ENCODE results near the gene NFIL3. TPM values are rescaled to one million over a fixed set of nuclear protein-coding genes. Genes with fewer than 3 reads are reported as not detected.
A peak's percentile ranks its signal among the peaks of the same experiment; 100 is the strongest.

Gene NFIL3
- total and polyA plus RNA-seq, 2 experiments from 2014 or later = 19.7 to 43.0 TPM

DNA sequence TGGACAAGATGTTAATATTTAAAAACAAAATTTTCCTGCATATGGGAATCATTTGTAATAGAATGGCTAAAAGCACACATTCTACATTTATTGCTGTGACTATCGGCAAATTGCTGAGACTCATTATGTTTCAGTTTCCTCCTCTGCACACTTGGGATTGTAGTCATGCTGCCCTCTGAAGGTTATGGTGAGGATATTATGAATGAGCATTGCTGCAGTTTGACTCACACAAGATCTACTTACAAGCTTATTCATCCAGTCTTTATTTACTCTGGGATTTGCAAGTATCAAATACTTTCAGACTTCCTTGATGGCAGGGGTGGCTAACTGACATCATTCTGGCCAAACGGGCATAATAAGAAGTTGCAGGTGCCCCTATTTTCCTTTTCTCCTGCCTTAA lies 9.5 kb upstream of the NFIL3 start:
- Histone ChIP-seq H3K36me3 (no peaks in the 10 kb centered on the region), H3K27me3 (no peaks in the 10 kb centered on the region), H3K4me1 (ENCODE audit: low read depth) (no peaks in the 10 kb centered on the region), H3K4me3 (no peak overlapping the region), H3K9me3 (ENCODE audit: low read depth) (no peaks in the 10 kb centered on the region), H3K27ac (no peak overlapping the region)
- TF ChIP-seq, protein P1, sequence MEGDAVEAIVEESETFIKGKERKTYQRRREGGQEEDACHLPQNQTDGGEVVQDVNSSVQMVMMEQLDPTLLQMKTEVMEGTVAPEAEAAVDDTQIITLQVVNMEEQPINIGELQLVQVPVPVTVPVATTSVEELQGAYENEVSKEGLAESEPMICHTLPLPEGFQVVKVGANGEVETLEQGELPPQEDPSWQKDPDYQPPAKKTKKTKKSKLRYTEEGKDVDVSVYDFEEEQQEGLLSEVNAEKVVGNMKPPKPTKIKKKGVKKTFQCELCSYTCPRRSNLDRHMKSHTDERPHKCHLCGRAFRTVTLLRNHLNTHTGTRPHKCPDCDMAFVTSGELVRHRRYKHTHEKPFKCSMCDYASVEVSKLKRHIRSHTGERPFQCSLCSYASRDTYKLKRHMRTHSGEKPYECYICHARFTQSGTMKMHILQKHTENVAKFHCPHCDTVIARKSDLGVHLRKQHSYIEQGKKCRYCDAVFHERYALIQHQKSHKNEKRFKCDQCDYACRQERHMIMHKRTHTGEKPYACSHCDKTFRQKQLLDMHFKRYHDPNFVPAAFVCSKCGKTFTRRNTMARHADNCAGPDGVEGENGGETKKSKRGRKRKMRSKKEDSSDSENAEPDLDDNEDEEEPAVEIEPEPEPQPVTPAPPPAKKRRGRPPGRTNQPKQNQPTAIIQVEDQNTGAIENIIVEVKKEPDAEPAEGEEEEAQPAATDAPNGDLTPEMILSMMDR (IDR thresholded peaks at IDR 0.05; ENCODE audit: low read depth, low read length) = peak; percentile 65
- peak; percentile 31 to 88 for DNase-seq (ENCODE audit: low read depth in 1 of 2, low spot score in 1 of 2)

DNA sequence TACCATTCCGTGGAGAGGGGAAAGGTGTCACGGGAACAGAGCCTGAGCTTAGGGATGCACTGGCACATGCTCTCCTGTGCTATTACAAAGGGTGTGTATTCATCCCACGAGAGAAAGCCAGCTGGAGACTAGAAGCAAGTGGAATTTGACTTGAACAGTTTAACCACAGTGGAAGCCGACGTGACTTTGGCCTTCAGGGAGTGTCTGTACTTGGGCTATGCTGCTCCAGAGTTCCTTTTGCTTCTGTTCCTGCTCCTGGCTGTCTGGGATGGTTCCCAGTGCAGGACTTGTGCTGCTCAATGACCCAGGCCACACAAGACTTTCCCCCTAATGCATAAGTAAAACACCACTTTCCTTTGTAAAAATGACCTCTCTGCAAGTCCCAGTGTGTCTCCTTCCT lies 7.9 kb upstream of the NFIL3 start:
- H3K4me1 ChIP-seq (ENCODE audit: low read depth) = no peaks in the 10 kb centered on the region
- H3K4me3 ChIP-seq = no peak overlapping the region
- no peak for DNase-seq (ENCODE audit: low read depth in 1 of 2, low spot score in 1 of 2)
- no peaks in the 10 kb centered on the region for H3K36me3 ChIP-seq
- H3K9me3 ChIP-seq (ENCODE audit: low read depth) = no peaks in the 10 kb centered on the region
- no peaks in the 10 kb centered on the region for H3K27me3 ChIP-seq
- H3K27ac ChIP-seq = no peak overlapping the region
- TF ChIP-seq, protein P1 (IDR thresholded peaks at IDR 0.05; ENCODE audit: low read depth, low read length) = no peak

DNA sequence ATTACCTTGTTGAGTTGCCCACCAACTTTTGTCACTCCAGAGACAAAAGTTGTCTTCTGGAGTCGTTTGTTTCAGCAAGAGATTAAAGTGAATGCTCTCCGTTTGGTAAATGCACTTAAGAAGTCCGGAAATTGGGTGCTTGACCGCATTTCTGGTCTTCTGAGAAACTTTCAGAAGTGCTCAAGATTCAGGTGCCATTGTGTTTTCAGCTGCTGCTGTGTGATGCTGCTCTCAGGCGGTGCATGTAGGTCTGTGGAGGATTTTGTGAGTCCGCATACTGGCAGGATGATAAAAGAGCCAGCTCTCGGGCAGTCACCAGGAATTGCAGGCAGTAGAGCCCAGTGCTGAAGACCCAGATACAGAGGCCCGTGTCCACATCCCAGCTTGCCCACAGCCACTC lies 5.9 kb upstream of the NFIL3 start:
- Histone ChIP-seq H3K27me3 (no peaks in the 10 kb centered on the region), H3K4me1 (ENCODE audit: low read depth) (peaks cover 3% of the 10 kb centered on the region), H3K4me3 (no peak overlapping the region), H3K9me3 (ENCODE audit: low read depth) (no peaks in the 10 kb centered on the region), H3K27ac (no peak overlapping the region), H3K36me3 (no peaks in the 10 kb centered on the region)
- TF ChIP-seq, protein P1 (IDR thresholded peaks at IDR 0.05; ENCODE audit: low read depth, low read length) = no peak
- no peak for DNase-seq (ENCODE audit: low read depth in 1 of 2, low spot score in 1 of 2)

DNA sequence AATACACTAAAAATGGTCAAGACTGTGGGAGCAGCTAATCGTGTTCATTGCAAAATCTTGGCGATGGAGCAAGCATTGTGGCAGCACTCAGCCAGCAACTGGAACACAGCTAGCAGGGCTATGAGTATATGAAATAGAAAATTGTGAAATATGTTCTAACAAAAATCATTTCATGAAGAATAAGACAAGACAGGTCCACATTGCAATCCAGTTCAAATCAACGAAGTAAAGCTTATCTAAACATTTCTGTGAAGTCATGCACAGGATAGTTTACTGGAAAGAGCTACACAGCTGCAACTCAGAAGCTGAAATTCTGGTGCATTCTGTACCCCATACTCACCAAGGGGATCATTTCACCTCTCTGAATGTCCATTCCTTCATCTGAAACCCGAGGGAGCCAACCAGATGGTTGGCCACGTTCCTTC lies 5.3 kb upstream of the NFIL3 start:
- TF ChIP-seq, protein P1 (IDR thresholded peaks at IDR 0.05; ENCODE audit: low read depth, low read length) = no peak
- Histone ChIP-seq H3K27me3 (no peaks in the 10 kb centered on the region), H3K4me3 (no peak overlapping the region), H3K4me1 (ENCODE audit: low read depth) (peaks cover 3% of the 10 kb centered on the region), H3K36me3 (no peaks in the 10 kb centered on the region), H3K9me3 (ENCODE audit: low read depth) (no peaks in the 10 kb centered on the region), H3K27ac (no peak overlapping the region)
- peak in 1 of 2 donors; percentile 92 for DNase-seq (ENCODE audit: low read depth in 1 of 2, low spot score in 1 of 2)

DNA sequence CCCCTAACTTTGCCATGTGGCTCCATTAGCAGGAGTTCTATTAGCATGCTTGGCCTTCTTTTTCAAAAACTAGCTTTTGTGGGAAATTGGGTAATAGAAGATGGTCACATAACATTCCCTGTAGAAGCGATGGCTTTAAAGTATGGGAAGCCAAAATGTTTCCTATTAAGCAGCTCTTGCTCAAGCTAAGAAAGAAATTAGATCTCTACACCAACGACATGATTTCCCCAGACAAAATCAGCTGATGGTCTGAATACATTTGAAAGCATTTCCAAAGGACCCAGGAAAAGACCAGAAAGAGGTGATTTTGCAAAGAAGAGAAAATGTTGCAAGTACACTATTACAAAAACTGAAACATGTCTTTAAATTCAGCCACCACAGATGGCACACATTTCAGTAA lies 4.8 kb upstream of the NFIL3 start:
- Histone ChIP-seq H3K27me3 (no peaks in the 10 kb centered on the region), H3K27ac (no peak overlapping the region), H3K36me3 (no peaks in the 10 kb centered on the region), H3K4me1 (ENCODE audit: low read depth) (peaks cover 3% of the 10 kb centered on the region), H3K9me3 (ENCODE audit: low read depth) (no peaks in the 10 kb centered on the region), H3K4me3 (no peak overlapping the region)
- DNase-seq (ENCODE audit: low read depth in 1 of 2, low spot score in 1 of 2) = peak in 1 of 2 donors; percentile 59
- TF ChIP-seq, protein P1 (IDR thresholded peaks at IDR 0.05; ENCODE audit: low read depth, low read length) = no peak

DNA sequence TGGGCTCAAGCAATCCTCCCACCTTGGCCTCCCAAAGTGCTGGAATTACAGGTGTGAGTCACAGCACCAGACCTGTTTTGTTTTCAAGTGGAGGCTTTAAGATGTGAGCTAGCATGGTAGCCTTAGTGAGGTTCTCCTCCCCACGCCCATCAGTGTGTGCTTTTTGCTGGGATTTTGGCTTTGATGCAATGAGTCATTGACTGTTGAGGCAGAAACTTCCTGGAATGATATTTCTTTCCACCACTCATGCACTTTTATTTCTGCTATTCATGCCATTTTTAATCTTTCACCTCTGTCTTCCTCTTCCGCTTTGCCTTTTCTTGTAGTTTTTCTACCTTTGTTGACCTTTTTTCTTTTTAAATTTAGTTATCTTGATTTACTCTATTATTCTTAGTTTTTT lies 4.2 kb upstream of the NFIL3 start:
- Histone ChIP-seq H3K27ac (no peak overlapping the region), H3K27me3 (no peaks in the 10 kb centered on the region), H3K4me3 (no peak overlapping the region), H3K9me3 (ENCODE audit: low read depth) (no peaks in the 10 kb centered on the region), H3K36me3 (no peaks in the 10 kb centered on the region), H3K4me1 (ENCODE audit: low read depth) (peaks cover 3% of the 10 kb centered on the region)
- TF ChIP-seq, protein P1 (IDR thresholded peaks at IDR 0.05; ENCODE audit: low read depth, low read length) = no peak
- DNase-seq (ENCODE audit: low read depth in 1 of 2, low spot score in 1 of 2) = peak in 1 of 2 donors; percentile 81

Data from cardiac muscle cell (in vitro differentiated cells and primary cell).